A673 (cell line): Measurements from ENCODE around the gene EFCAB14.
"Not testable (repeated sequence)": the region's sequence is repeated elsewhere in the genome, so short reads cannot be mapped to it uniquely, and the experiment has no call there.

Experiments used
- CTCF ChIP-seq: fragments of 300-800, 200-600 bp; sonication (generic); conservative IDR thresholded peaks from 2 replicates; pipeline ENCODE4 v1.5.1; 2017; ENCODE audit warnings: low read depth, mild to moderate bottlenecking, antibody characterized with exemption, low read length, moderate library complexity, mixed read lengths
- EZH2 ChIP-seq: fragments of 200-600 bp; sonication (generic); IDR thresholded peaks from 2 replicates; pipeline ENCODE4 v1.6.1; 2017; ENCODE audit warnings: borderline replicate concordance, low read depth, mild to moderate bottlenecking, mixed read lengths, antibody characterized with exemption, low read length; ENCODE audit not compliant: poor library complexity, severe bottlenecking

GRCh38 chr1:46694676-46695075, 24.2 kb downstream of the EFCAB14 start:
- TF ChIP-seq CTCF, EZH2: not testable (repeated sequence)
